IMR-90 (cell line): ENCODE results near the gene PSMD4. TPM values are rescaled to one million over a fixed set of nuclear protein-coding genes. Genes with fewer than 3 reads are reported as not detected.

Experiments used
- ATAC-seq: fragments of 200-7000 bp; cut with Tn5 transposase; 2 replicates; pipeline ENCODE4 v1.9.1; 2020; ENCODE audit warnings: low read depth, mild to moderate bottlenecking, moderate library complexity
- BruUV-seq: library from RNA; stranded (reverse); fragments of 400-500 nt; replicated peaks from 2 replicates; lab custom pipeline; 2021; lab: Mats Ljungman, UMichigan
- CTCF ChIA-PET: fragments of 300-600 bp; formaldehyde crosslinking; extraction: SDS; loops from one replicate; lab custom pipeline; 2021; ENCODE audit warnings: antibody characterized with exemption; lab: Yijun Ruan, JAX
- POLR2A ChIA-PET: fragments of 300-600 bp; sonication (Branson Sonifier 250); formaldehyde crosslinking; loops from one replicate; lab custom pipeline; 2022; ENCODE audit warnings: antibody characterized with exemption; ENCODE audit not compliant: unreplicated experiment; lab: Charles Lee
- DNase-seq: peaks from one replicate; pipeline ENCODE4 v3.0.0; 2013
- H2AFZ ChIP-seq: replicated peaks from 2 replicates; pipeline ENCODE3; 2013; ENCODE audit warnings: low read length, mild to moderate bottlenecking; ENCODE audit not compliant: poor library complexity
- H2AK5ac ChIP-seq: 2 replicates; pipeline ENCODE4 v1.6.1; 2013; ENCODE audit warnings: low read depth, low read length, inconsistent platforms
- H2AK9ac ChIP-seq: replicated peaks from 2 replicates; pipeline ENCODE3; 2013; ENCODE audit warnings: mild to moderate bottlenecking, low read depth, low read length, moderate library complexity; ENCODE audit not compliant: poor library complexity
- H2BK120ac ChIP-seq: 2 replicates; pipeline ENCODE4 v1.6.1; 2013; ENCODE audit warnings: low read depth, low read length, inconsistent platforms
- H2BK15ac ChIP-seq: 3 replicates; pipeline ENCODE4 v1.6.1; 2013; ENCODE audit warnings: low read depth, low read length, inconsistent platforms
- H2BK20ac ChIP-seq: 2 replicates; pipeline ENCODE4 v1.6.1; 2013; ENCODE audit warnings: low read depth, mild to moderate bottlenecking, inconsistent platforms, low read length, moderate library complexity
- H2BK5ac ChIP-seq: 2 replicates; pipeline ENCODE4 v1.6.1; 2013; ENCODE audit warnings: mild to moderate bottlenecking, low read depth, low read length, inconsistent platforms; ENCODE audit not compliant: poor library complexity, severe bottlenecking
- H3K14ac ChIP-seq: replicated peaks from 2 replicates; pipeline ENCODE4 v1.6.1; 2013; ENCODE audit warnings: low read depth, low read length, inconsistent platforms
- H3K18ac ChIP-seq: 2 replicates; pipeline ENCODE4 v1.6.1; 2013; ENCODE audit warnings: low read depth, low read length, control low read depth
- H3K23ac ChIP-seq: 2 replicates; pipeline ENCODE4 v1.6.1; 2013; ENCODE audit warnings: low read depth, low read length, inconsistent platforms
- H3K27ac ChIP-seq: 2 replicates; pipeline ENCODE4 v1.5.1; 2013; ENCODE audit warnings: mild to moderate bottlenecking, control low read depth, low read length; ENCODE audit not compliant: insufficient read depth
- H3K27me3 ChIP-seq: 2 replicates; pipeline ENCODE4 v1.6.1; 2013; ENCODE audit warnings: low read length; ENCODE audit not compliant: control insufficient read depth, insufficient read depth
- H3K36me3 ChIP-seq: 2 replicates; pipeline ENCODE4 v1.6.1; 2013; ENCODE audit warnings: low read length, mixed read lengths; ENCODE audit not compliant: control insufficient read depth, insufficient read depth
- H3K4ac ChIP-seq: 2 replicates; pipeline ENCODE4 v1.6.1; 2013; ENCODE audit warnings: low read depth, low read length, inconsistent platforms
- H3K4me1 ChIP-seq: 2 replicates; pipeline ENCODE4 v1.6.1; 2013; ENCODE audit warnings: low read length, mixed read lengths; ENCODE audit not compliant: control insufficient read depth, insufficient read depth
- H3K4me2 ChIP-seq: 2 replicates; pipeline ENCODE4 v1.6.1; 2013; ENCODE audit warnings: low read depth, mild to moderate bottlenecking, control low read depth, low read length, moderate library complexity
- H3K4me3 ChIP-seq: 2 replicates; pipeline ENCODE4 v1.5.1; 2013; ENCODE audit warnings: low read depth, mild to moderate bottlenecking, control low read depth, low read length, moderate library complexity; ENCODE audit not compliant: insufficient read depth
- H3K56ac ChIP-seq: 2 replicates; pipeline ENCODE4 v1.6.1; 2013; ENCODE audit warnings: low read length, inconsistent platforms; ENCODE audit not compliant: insufficient read depth; ENCODE audit errors: extremely low read depth
- H3K79me1 ChIP-seq, 2 experiments: 2 replicates each; pipeline ENCODE4 v1.6.1; 2013; ENCODE audit warnings: low read length in 2 of 2, inconsistent platforms in 1 of 2, low read depth in 1 of 2
- H3K9ac ChIP-seq: 2 replicates; pipeline ENCODE4 v1.6.1; 2013; ENCODE audit warnings: low read depth, low read length, control low read depth
- H3K9me1 ChIP-seq: 2 replicates; pipeline ENCODE4 v1.6.1; 2013; ENCODE audit warnings: low read length, inconsistent platforms; ENCODE audit not compliant: insufficient read depth
- H3K9me3 ChIP-seq: 2 replicates; pipeline ENCODE4 v1.6.1; 2013; ENCODE audit warnings: low read length; ENCODE audit not compliant: control insufficient read depth, insufficient read depth
- H4K20me1 ChIP-seq: 2 replicates; pipeline ENCODE4 v1.6.1; 2013; ENCODE audit warnings: low read length, inconsistent platforms; ENCODE audit not compliant: insufficient read depth
- H4K5ac ChIP-seq: 2 replicates; pipeline ENCODE4 v1.6.1; 2013; ENCODE audit warnings: mild to moderate bottlenecking, low read depth, low read length, control low read depth
- H4K8ac ChIP-seq, 2 experiments: 2 replicates each; pipeline ENCODE4 v1.6.1; 2013; ENCODE audit warnings: low read depth in 2 of 2, low read length in 2 of 2, control low read depth in 1 of 2, inconsistent platforms in 1 of 2
- H4K91ac ChIP-seq: 2 replicates; pipeline ENCODE4 v1.6.1; 2013; ENCODE audit warnings: low read depth, low read length, inconsistent platforms; ENCODE audit not compliant: insufficient read depth
- CEBPB ChIP-seq: IDR thresholded peaks from 2 replicates; pipeline ENCODE4 v1.6.1; 2012; ENCODE audit warnings: low read depth, low read length, improper control_type of control experiment
- ELK1 ChIP-seq: fragments of 150-350 bp; IDR thresholded peaks from 2 replicates; pipeline ENCODE4 v1.6.1; 2016; ENCODE audit warnings: low read depth, mild to moderate bottlenecking, low read length, moderate library complexity, borderline replicate concordance
- MXI1 ChIP-seq: IDR thresholded peaks from 2 replicates; pipeline ENCODE4 v1.6.1; 2012; ENCODE audit warnings: low read depth, mild to moderate bottlenecking, low read length, moderate library complexity, borderline replicate concordance
- NFE2L2 ChIP-seq: fragments of 150-350 bp; IDR thresholded peaks from 2 replicates; pipeline ENCODE4 v1.6.1; 2016; ENCODE audit warnings: low read depth, mild to moderate bottlenecking, low read length
- POLR2A ChIP-seq: IDR thresholded peaks from 2 replicates; pipeline ENCODE4 v1.6.1; 2012; ENCODE audit warnings: mild to moderate bottlenecking, low read depth, low read length
- WGBS, 2 experiments: methylation state at CpG; one replicate each; pipeline versions ENCODE4 v1.1.5 to v1.1.7; 2013; ENCODE audit warnings: missing lambda C conversion rate in 2 of 2; ENCODE audit not compliant: insufficient read length in 1 of 2; ENCODE audit errors: extremely low coverage in 2 of 2; 5-methylcytosine and 5-hydroxymethylcytosine counted together
- dilution Hi-C: fragments of 300-500 bp; cut with HindIII; formaldehyde crosslinking; loops from one replicate; pipeline ENCODE4 v1.14.3; 2018; ENCODE audit warnings: low sequenced_read_pairs; ENCODE audit not compliant: unreplicated experiment
- in situ Hi-C: fragments of 300-500 bp; cut with MboI; formaldehyde crosslinking; loops from 3 replicates; pipeline ENCODE4 v1.14.3; 2019; ENCODE audit warnings: low sequenced_read_pairs, inconsistent platforms, mixed read lengths
- intact Hi-C: fragments of 100-400 bp; cut with micrococcal nuclease; formaldehyde crosslinking; loops from 2 replicates; pipeline ENCODE4 v1.10.0; 2022
- polyA plus RNA-seq, 3 experiments: library from polyadenylated mRNA; depleted of rRNA; stranded (reverse); fragments of >200 nt; gene quantifications; 2 replicates each; pipeline ENCODE4 v1.2.3, GENCODE V29; 2012; ENCODE audit warnings: low replicate concordance in 1 of 3
- total RNA-seq: library from RNA; depleted of rRNA; stranded (reverse); fragments of >200 nt; gene quantifications from 2 replicates; pipeline ENCODE4 v1.2.3, GENCODE V29; 2012
- TF ChIP-seq, protein P1 (sequence below): fragments of 150-350 bp; IDR thresholded peaks from 2 replicates; pipeline ENCODE4 v1.6.1; 2017; ENCODE audit warnings: mild to moderate bottlenecking, antibody characterized with exemption, low read length, low read depth

PSMD4 gene
- total and polyA plus RNA-seq, 2 of the 4 experiments (the other 2 are of a cell fraction) = 289 to 314 TPM

DNA sequence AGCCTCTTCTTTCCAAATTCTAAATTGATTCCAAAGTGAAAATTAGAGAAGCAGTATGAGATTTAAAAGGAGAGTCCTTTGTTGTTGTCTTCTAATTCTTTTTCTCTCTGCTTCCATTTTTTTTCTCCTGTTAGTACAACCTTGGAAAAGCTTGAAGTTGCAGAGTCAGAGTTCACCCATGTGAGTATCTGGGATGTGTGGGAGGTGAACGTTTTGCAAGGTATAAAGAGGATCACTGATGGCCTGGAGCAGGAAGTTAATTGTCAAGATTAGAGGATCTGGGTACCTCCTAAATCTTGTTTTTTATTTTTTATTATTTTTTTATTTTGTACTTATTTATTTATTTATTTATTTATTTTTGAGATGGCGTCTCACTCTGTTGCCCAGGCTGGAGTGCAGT lies 7.7 kb upstream of the PSMD4 start:
- no peak overlapping the region for H3K27ac ChIP-seq
- H2BK5ac ChIP-seq = no peak overlapping the region
- no peak overlapping the region for H3K9ac ChIP-seq
- H3K18ac ChIP-seq = no peak overlapping the region
- DNase-seq (no peak), ATAC-seq (no peak)
- H3K4me3 ChIP-seq = no peak overlapping the region
- TF ChIP-seq ELK1 (no peak), MXI1 (no peak), POLR2A (no peak), CEBPB (no peak), NFE2L2 (no peak)
- TF ChIP-seq, protein P1, sequence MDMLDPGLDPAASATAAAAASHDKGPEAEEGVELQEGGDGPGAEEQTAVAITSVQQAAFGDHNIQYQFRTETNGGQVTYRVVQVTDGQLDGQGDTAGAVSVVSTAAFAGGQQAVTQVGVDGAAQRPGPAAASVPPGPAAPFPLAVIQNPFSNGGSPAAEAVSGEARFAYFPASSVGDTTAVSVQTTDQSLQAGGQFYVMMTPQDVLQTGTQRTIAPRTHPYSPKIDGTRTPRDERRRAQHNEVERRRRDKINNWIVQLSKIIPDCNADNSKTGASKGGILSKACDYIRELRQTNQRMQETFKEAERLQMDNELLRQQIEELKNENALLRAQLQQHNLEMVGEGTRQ = no peak
- in situ Hi-C loops = no loop called here
- no peak overlapping the region for H4K8ac ChIP-seq
- intact Hi-C loops = no loop called here
- H3K36me3 ChIP-seq = peaks cover 54% of the 10 kb centered on the region
- BruUV-seq = no TSS peak
- peaks cover 7% of the 10 kb centered on the region for H3K4me1 ChIP-seq
- H3K79me1 ChIP-seq = peaks cover 13 to 17% of the 10 kb centered on the region in 2 experiments
- no peak overlapping the region for H3K23ac ChIP-seq
- H3K4ac ChIP-seq = no peak overlapping the region
- dilution Hi-C loops = no loop called here
- H4K91ac ChIP-seq = no peak overlapping the region
- no peaks in the 10 kb centered on the region for H3K27me3 ChIP-seq
- no peak overlapping the region for H3K4me2 ChIP-seq
- H2AK9ac ChIP-seq = no peak overlapping the region
- H3K14ac ChIP-seq = no peak overlapping the region
- no peaks in the 10 kb centered on the region for H3K9me3 ChIP-seq
- H2BK15ac ChIP-seq = no peak overlapping the region
- no peaks in the 10 kb centered on the region for H3K9me1 ChIP-seq
- ChIA-PET CTCF (no interaction called here), POLR2A (no interaction called here)
- no peak overlapping the region for H2AK5ac ChIP-seq
- H4K5ac ChIP-seq = no peak overlapping the region
- 0 out of 2 replicates have a peak, but pooled peaks cover 4% of the 10 kb centered on the region for H4K20me1 ChIP-seq
- H2BK20ac ChIP-seq = no peak overlapping the region
- no peak overlapping the region for H3K56ac ChIP-seq
- WGBS, 2 experiments = no CpG with 5 or more reads among the region's 2 CpGs
- no peak overlapping the region for H2BK120ac ChIP-seq
- H2AFZ ChIP-seq = no peak overlapping the region
